Mammary epithelial cell (primary cell): ENCODE measurements around the gene TMEM108.

Source experiments
- EZH2 ChIP-seq: IDR thresholded peaks from 2 replicates; pipeline ENCODE4 v1.6.1; 2012; ENCODE audit warnings: low read length, inconsistent platforms, borderline replicate concordance
- TF ChIP-seq, protein P1 (sequence below), 2 donors: IDR thresholded peaks in 1 of 2; conservative IDR thresholded peaks in 1 of 2; 2 replicates each; pipeline ENCODE4 v1.5.1; 2011 to 2012; ENCODE audit warnings: inconsistent platforms in 2 of 2, low read length in 2 of 2, mild to moderate bottlenecking in 2 of 2, control low read depth in 1 of 2, low read depth in 1 of 2; ENCODE audit not compliant: insufficient read depth in 1 of 2; ENCODE audit errors: extremely low read depth in 1 of 2

DNA sequence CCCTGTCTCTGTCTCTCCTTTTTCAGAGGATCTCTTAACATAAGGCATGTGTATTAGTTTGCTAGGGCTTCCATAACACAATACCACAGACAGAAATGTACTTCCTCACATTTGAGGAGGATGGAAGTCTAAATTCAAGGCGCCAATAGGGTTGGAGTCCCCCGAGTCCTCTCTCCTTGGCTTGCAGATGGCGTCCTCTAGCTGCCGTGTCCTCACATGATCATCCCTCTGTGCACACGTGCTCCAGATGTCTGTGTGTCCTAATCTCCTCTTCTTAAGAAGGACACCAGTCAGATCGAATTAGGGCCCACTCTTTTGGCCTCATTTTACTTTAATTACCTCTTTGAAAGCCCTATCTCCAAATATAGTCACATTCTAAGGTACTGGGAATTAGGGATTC, 338.6 kb downstream of the TMEM108 start:
- TF ChIP-seq, protein P1, sequence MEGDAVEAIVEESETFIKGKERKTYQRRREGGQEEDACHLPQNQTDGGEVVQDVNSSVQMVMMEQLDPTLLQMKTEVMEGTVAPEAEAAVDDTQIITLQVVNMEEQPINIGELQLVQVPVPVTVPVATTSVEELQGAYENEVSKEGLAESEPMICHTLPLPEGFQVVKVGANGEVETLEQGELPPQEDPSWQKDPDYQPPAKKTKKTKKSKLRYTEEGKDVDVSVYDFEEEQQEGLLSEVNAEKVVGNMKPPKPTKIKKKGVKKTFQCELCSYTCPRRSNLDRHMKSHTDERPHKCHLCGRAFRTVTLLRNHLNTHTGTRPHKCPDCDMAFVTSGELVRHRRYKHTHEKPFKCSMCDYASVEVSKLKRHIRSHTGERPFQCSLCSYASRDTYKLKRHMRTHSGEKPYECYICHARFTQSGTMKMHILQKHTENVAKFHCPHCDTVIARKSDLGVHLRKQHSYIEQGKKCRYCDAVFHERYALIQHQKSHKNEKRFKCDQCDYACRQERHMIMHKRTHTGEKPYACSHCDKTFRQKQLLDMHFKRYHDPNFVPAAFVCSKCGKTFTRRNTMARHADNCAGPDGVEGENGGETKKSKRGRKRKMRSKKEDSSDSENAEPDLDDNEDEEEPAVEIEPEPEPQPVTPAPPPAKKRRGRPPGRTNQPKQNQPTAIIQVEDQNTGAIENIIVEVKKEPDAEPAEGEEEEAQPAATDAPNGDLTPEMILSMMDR (conservative IDR thresholded peaks at IDR 0.05 in 1 of 2, IDR thresholded peaks at IDR 0.05 in 1 of 2; ENCODE audit: extremely low read depth in 1 of 2, insufficient read depth in 1 of 2, low read depth in 1 of 2, low read length in 2 of 2) = no peak
- no peak for TF ChIP-seq EZH2
